Prostate gland (tissue), 2 donors: Measurements from ENCODE around the gene HCK. TPM values are rescaled to one million over a fixed set of nuclear protein-coding genes. Genes with fewer than 3 reads are reported as not detected.

Experiments used
- DNase-seq: peaks from one replicate; pipeline ENCODE4 v3.0.0-alpha.2; 2019; ENCODE audit warnings: low spot score
- H3K27ac ChIP-seq, 2 donors: fragments of 200-600 bp; sonication (generic); 2 replicates each; pipeline ENCODE4 v1.5.1; 2017 to 2019
- H3K27me3 ChIP-seq: fragments of 200-600 bp; sonication (generic); replicated peaks from 2 replicates; pipeline ENCODE4 v1.5.1; 2019; ENCODE audit not compliant: insufficient read depth
- H3K36me3 ChIP-seq, 2 donors: fragments of 200-600 bp; sonication (generic); 1 replicate in 1 of 2; 2 replicates in 1 of 2; pipeline versions ENCODE4 v1.5.1 to v1.8.1; 2017 to 2019
- H3K4me1 ChIP-seq: fragments of 200-600 bp; sonication (generic); replicated peaks from 2 replicates; pipeline ENCODE4 v1.5.1; 2019
- H3K4me3 ChIP-seq, 2 donors: fragments of 200-600 bp; sonication (generic); 2 replicates each; pipeline ENCODE4 v1.5.1; 2017 to 2019
- H3K9me3 ChIP-seq: fragments of 200-600 bp; sonication (generic); 2 replicates; pipeline ENCODE4 v1.5.1; 2017
- POLR2A ChIP-seq: fragments of 450-650 bp; IDR thresholded peaks from one replicate; pipeline ENCODE4 v1.6.1; 2016; ENCODE audit warnings: antibody characterized with exemption, mild to moderate bottlenecking
- POLR2AphosphoS5 ChIP-seq: sonication (generic); formaldehyde crosslinking; IDR thresholded peaks from one replicate; pipeline ENCODE4 v1.6.1; 2017; ENCODE audit warnings: antibody characterized with exemption
- WGBS: methylation state at CpG from one replicate; pipeline ENCODE4 v1.1.5; 2018; 5-methylcytosine and 5-hydroxymethylcytosine counted together
- intact Hi-C: fragments of 100-400 bp; cut with DNase I; formaldehyde crosslinking; loops from one replicate; pipeline ENCODE4 v1.14.2; 2022
- total RNA-seq, 2 donors: library from RNA; depleted of rRNA; stranded (reverse); fragments of >200 nt; gene quantifications; one replicate each; pipeline ENCODE4 v1.1.0, GENCODE V29; 2016
- TF ChIP-seq, protein P1 (sequence below), 4 experiments: fragments of 200-600 bp in 2 of 4; fragments of 450-650 bp in 2 of 4; sonication (generic) in 2 of 4; IDR thresholded peaks; 1 replicate in 3 of 4; 2 replicates in 1 of 4; pipeline ENCODE4 v1.5.1; 2016 to 2019; ENCODE audit warnings: antibody characterized with exemption in 4 of 4, mild to moderate bottlenecking in 2 of 4, moderate library complexity in 2 of 4

HCK gene
- total RNA-seq, 2 donors from 2014 or later, result 3.1 to 6.0 TPM

DNA sequence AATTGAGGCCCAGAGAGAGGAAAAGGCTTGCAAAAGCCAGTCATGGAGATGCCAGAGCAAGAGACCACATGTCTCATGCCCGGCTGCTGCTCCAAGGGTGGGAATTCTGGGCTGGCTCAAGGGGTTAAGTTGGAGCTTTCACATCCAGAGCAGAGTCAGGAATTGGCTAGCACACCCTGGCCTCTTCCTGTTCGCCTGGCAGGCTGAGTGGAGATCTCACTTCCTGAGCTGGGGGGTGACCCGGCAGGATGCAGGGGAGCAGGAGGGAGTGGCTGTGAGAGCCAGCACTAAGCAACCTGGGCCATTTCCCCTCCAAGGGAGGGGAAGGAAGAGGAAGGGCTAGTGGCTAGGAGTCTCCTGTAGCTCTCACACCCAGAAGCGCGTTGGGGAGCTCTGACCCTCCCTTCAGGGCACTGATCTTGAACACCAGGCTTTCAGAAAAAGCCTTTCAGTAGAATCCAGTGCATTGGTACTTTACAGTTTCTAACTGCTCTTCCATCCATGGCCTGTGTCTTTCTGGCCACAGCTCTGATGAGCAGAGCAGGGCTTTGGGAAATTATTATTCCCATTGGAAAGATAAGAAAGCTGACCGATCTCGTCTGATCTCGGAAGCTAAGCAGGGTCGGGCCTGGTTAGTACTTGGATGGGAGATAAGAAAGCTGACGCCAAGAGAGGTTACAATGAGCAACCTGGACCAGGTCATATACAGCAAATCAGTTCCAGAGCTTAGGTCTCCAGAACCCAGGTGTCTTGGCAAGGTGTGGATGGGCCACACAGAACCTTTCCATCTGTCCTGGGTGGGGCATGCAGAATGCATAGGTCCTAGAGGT lies 44.0 kb upstream of the HCK start:
- no peak for DNase-seq
- Histone ChIP-seq H3K27me3 (no peaks in the 10 kb centered on the region), H3K27ac (no peak overlapping the region), H3K9me3 (no peaks in the 10 kb centered on the region), H3K4me1 (no peaks in the 10 kb centered on the region), H3K36me3 (no peaks in the 10 kb centered on the region), H3K4me3 (no peak overlapping the region)
- intact Hi-C loops, result no loop called here
- 45% methylated on average over 10 of the region's 10 CpGs for WGBS
- TF ChIP-seq, protein P1, sequence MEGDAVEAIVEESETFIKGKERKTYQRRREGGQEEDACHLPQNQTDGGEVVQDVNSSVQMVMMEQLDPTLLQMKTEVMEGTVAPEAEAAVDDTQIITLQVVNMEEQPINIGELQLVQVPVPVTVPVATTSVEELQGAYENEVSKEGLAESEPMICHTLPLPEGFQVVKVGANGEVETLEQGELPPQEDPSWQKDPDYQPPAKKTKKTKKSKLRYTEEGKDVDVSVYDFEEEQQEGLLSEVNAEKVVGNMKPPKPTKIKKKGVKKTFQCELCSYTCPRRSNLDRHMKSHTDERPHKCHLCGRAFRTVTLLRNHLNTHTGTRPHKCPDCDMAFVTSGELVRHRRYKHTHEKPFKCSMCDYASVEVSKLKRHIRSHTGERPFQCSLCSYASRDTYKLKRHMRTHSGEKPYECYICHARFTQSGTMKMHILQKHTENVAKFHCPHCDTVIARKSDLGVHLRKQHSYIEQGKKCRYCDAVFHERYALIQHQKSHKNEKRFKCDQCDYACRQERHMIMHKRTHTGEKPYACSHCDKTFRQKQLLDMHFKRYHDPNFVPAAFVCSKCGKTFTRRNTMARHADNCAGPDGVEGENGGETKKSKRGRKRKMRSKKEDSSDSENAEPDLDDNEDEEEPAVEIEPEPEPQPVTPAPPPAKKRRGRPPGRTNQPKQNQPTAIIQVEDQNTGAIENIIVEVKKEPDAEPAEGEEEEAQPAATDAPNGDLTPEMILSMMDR (IDR thresholded peaks at IDR 0.05), result no peak
- TF ChIP-seq POLR2A (no peak), POLR2AphosphoS5 (no peak)

DNA sequence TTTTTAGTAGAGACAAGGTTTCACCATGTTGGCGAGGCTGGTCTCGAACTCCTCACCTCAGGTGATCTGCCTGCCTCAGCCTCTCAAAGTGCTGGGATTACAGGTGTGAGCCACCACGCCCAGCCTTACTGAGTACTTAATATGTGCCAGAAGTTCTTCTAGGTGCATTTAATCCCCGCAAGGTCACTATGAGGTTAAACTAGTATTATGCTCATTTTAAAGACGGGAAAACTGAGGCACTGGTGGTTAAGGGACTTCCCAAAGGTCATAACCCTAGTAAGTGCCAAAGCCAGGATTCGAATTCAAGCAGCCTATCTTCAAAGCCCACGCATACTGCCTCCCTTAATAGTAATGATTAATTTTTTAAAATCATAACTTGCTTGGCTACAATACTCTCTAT lies 42.5 kb upstream of the HCK start:
- no peak for DNase-seq
- Histone ChIP-seq H3K9me3 (no peaks in the 10 kb centered on the region), H3K4me1 (no peaks in the 10 kb centered on the region), H3K27ac (no peak overlapping the region), H3K27me3 (no peaks in the 10 kb centered on the region), H3K36me3 (no peaks in the 10 kb centered on the region), H3K4me3 (no peak overlapping the region)
- intact Hi-C loops, result no loop called here
- 91% methylated on average over 7 of the region's 7 CpGs for WGBS
- TF ChIP-seq, protein P1 (IDR thresholded peaks at IDR 0.05), result no peak
- TF ChIP-seq POLR2A, result no peak
- no peak for TF ChIP-seq POLR2AphosphoS5

DNA sequence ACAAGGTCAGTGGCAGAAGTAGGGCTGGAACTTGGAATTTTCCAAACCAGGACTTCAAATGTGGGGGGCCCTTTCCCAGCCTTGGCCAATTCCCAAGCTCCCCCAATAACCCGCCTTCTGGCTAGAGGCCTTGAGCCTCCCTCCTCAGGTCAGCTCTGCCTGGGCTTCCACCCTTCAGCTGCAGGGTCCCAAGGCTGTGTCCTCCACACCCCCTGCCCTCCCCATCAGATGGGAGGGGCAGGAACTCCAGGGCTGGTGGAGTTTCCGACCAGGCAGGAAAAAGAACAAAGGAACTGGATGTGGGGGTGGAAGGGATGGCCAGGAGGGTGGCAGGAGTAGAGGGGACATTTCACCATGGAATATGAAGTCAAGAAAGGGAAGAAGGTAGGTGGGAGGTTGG lies 41.9 kb upstream of the HCK start, which contains the start of gene CCM2L:
Gene CCM2L (plus strand): TSS at position 338 of the 400 bp plus-strand sequence. CDS start 17 bp downstream, at position 355.
- no peak within 1 kb of the TSS for H3K4me3 ChIP-seq
- intact Hi-C loops, result no loop called here
- no peak within 1 kb of the TSS for H3K27ac ChIP-seq
- DNase-seq, result no peak
- no peaks in the 10 kb centered on the region for H3K4me1 ChIP-seq
- H3K9me3 ChIP-seq, result no peaks in the 10 kb centered on the region
- 67% methylated on average over 2 of the region's 2 CpGs for WGBS
- TF ChIP-seq, protein P1 (IDR thresholded peaks at IDR 0.05), result no peak
- no peak for TF ChIP-seq POLR2AphosphoS5
- TF ChIP-seq POLR2A, result no peak
- H3K27me3 ChIP-seq, result no peaks in the 10 kb centered on the region
- no peaks in the 10 kb centered on the region for H3K36me3 ChIP-seq

DNA sequence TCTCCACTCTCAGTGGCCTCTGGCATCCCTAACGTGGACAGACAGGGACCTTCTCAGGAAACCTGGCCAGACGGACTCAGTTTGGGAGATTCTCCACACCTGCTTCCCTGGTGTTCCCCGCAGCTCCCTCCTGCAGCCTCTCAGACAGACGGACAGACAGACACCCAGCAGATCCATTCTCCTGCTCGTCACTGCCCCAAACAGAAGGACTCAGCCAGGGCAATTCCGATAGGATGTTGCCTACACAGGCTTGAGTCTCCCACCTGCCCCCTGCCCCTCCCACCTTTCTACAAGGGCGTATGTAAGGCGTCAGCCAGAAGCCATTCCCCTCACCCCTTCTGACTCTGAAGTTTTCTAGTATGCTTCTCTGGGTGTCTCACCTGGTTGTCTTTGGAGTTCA lies 41.4 kb upstream of the HCK start:
- Histone ChIP-seq H3K9me3 (no peaks in the 10 kb centered on the region), H3K4me1 (no peaks in the 10 kb centered on the region), H3K27me3 (no peaks in the 10 kb centered on the region), H3K36me3 (no peaks in the 10 kb centered on the region), H3K4me3 (no peak overlapping the region), H3K27ac (no peak overlapping the region)
- TF ChIP-seq, protein P1 (IDR thresholded peaks at IDR 0.05), result no peak
- TF ChIP-seq POLR2A, result no peak
- TF ChIP-seq POLR2AphosphoS5, result no peak
- 21% methylated on average over 8 of the region's 8 CpGs for WGBS
- DNase-seq, result no peak
- intact Hi-C loops, result no loop called here

DNA sequence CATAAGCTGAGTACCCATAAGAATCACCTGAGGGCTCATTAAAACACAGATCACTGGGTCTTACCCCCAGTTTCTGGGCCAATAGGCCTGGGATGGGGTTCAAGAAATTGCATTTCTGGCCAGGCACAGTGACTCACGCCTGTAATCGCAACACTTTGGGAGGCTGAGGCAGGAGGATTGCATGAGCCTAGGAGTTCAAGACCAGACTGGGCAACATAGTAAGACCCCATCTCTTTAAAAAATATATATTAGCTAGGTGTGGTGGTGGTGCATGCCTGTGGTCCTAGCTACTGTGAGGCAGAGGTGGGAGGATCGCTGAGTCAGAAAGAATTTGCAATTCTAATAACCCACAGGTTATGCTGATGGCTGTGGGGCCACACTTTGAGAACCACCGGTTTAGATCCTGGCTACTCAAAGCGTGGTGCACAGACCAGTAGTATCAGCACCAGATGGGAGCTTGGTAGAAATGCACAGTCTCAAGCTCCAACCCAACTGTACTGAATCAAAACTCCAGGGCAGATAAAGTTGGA lies 39.8 kb upstream of the HCK start:
- no peaks in the 10 kb centered on the region for H3K9me3 ChIP-seq
- intact Hi-C loops, result no loop called here

More for the DNA sequence above, 39.8 kb upstream of the HCK start:
- Histone ChIP-seq H3K4me3 (no peak overlapping the region), H3K36me3 (no peaks in the 10 kb centered on the region), H3K27me3 (no peaks in the 10 kb centered on the region), H3K27ac (no peak overlapping the region), H3K4me1 (no peaks in the 10 kb centered on the region)
- WGBS, result 74% methylated on average over 5 of the region's 5 CpGs
- DNase-seq, result no peak
- TF ChIP-seq, protein P1 (IDR thresholded peaks at IDR 0.05), result no peak
- no peak for TF ChIP-seq POLR2AphosphoS5
- TF ChIP-seq POLR2A, result no peak
